NCI-H2171 treated with DMSO at 0.1 percent for 48 hours (cell line): ENCODE results near the gene POLR2L.
A peak's percentile ranks its signal among the peaks of the same experiment; 100 is the strongest.

ENCODE experiments used
- DNase-seq: peaks from one replicate; lab custom pipeline; 2025; lab: John Stamatoyannopoulos, UW

The POLR2L gene

GRCh38 chr11:842370-843002 lies at the start of gene POLR2L, which contains the start of gene TSPAN4:
POLR2L (minus strand) TSS chr11:842529; CDS start chr11:842508, 21 bp downstream.
TSPAN4 (plus strand) TSS chr11:842852; CDS start chr11:850305, 7,453 bp downstream.
- DNase-seq = peak; percentile 47

- peak; percentile 51 for DNase-seq
Observed at GRCh38 chr11:890794-891540, 48.6 kb upstream of the POLR2L start.

GRCh38 chr11:889687-890475 lies 47.6 kb upstream of the POLR2L start:
- peak; percentile 52 for DNase-seq

DNA sequence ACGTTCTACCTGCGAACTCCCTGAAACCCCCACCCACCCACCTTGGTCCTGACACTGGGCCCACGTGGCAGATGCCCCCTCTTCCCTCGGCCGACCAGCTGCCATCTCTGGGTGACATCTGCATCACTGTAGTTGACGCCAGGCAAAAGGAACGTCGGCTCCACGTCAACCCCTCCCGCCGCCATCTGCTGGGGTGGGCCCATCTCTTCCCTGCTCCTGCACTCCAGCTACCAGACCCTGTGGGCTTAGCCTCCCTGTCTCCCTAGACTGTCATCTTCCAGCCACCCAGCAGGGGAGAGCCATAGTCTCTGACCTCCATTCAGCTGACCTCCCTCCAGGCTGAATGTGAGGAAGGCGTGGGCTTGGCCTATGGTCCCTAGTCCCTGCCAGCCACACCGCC lies 46.9 kb upstream of the POLR2L start:
- peak; percentile 76 for DNase-seq

- DNase-seq = peak; percentile 50
Observed at GRCh38 chr11:888310-889212, 46.2 kb upstream of the POLR2L start.

- no peak for DNase-seq
Observed at GRCh38 chr11:887589-887988, 45.3 kb upstream of the POLR2L start.

GRCh38 chr11:886568-886967 lies 44.2 kb upstream of the POLR2L start:
- DNase-seq = no peak

DNA sequence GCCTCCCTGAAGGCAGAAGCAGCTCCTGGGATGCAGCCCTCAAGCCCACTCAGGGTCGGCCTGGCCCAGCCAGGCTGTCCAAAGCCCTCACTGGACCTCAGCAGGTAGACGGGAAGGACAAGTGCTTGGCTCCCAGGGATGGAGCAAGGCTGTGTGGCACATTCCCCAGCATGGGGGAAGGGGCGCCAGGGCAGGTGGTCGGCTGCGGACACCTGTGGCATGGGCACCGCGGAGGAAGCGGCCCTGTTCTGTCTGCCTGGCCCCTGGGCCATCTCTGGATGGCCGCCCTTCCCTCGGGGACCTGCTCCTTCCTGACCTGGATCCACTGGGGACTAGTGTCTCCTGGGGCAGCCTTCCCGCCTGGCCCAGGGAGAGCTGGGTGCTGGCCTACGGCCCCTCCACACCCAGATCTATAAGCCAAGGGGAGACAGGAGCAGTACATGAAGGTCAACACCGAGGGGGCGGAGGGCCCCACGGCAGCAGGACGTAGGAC lies 42.3 kb upstream of the POLR2L start:
- no peak for DNase-seq

- DNase-seq = no peak
Observed at GRCh38 chr11:883527-883926, 41.2 kb upstream of the POLR2L start.

- DNase-seq = no peak
Observed at GRCh38 chr11:882596-882995, 40.3 kb upstream of the POLR2L start.

- no peak for DNase-seq
Observed at GRCh38 chr11:880447-880846, 38.1 kb upstream of the POLR2L start.

DNA sequence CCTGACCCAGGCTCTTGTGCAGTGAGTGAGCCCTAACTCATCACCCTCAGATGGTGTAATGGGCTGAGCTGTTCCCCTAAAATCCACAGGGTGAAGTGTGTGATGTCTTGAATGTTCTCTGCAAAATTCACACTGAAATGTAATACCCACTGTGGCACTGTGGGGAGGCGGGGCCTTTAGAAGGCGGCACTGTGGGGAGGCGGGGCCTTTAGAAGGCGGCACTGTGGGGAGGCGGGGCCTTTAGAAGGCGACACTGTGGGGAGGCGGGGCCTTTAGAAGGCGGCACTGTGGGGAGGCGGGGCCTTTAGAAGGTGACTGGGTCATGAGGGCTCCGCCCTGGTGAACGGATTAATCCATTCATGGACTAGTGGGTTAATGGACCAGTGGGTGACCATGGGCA lies 35.2 kb upstream of the POLR2L start:
- no peak for DNase-seq

DNA sequence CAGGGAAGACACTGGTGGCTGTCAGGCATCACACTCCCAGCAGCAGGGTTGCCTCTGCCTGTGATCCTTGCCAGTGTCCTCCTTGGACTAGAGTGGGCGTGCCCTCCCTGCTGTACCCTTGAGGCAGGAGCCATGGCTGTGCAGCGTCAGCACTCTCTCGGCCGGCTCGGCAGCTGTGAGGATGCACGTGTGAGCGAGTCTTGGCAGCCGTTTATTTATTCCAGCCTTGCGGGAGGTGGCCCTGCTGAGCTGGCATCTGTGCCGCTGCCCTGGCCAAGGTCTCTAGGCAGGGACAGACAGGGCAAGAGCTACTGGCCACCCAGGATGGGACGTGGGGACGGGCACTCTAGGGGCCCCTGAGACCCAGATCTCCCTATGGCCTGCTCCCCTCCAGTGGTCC lies 34.2 kb upstream of the POLR2L start:
- peak; percentile 62 for DNase-seq

DNA sequence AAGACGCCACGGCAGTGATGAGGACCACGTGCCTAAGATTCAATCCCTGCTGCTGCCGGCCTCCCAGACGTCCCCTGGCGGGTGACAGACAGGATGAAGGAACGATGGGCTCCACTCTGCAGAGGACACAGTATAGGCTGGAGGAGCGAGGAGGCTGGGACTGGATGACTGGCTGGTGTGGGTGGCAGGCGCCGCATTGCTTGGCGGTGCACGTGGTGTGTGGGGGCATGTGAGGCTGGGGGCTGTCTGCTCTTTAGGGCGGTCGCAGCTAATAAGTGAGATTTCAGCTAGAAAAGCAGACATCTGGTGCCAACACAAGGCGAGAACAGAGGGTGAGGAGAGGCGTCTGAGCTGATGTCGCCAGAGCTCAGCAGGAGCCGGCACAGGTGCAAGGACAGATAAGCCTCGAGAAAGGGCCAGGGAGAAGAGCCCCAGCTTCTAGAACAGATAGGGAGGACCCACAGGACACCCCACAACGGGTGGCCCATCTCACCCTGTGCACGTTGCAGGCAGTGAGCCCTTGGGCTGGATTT lies 33.5 kb upstream of the POLR2L start:
- DNase-seq = peak; percentile 67

DNA sequence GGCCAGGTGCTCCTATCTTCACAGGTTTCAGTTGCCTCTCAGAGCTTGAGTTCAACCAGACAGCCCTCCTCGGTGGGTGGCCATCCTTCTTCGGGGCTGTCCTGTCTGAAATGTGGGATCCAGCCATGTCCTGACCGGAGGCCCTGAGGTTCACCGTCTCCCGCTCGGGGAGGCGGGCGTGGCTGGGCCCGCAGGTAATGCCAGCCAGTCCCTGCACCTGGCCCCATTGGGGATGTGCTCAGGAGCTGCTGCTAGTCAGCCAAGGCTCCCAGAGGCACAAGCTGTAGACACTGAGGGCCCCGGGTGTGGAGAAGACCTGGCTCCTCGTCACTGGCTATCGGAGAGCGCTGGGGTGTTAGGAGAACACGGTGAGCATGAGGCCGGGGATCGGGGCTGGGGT lies 32.9 kb upstream of the POLR2L start:
- no peak for DNase-seq

DNA sequence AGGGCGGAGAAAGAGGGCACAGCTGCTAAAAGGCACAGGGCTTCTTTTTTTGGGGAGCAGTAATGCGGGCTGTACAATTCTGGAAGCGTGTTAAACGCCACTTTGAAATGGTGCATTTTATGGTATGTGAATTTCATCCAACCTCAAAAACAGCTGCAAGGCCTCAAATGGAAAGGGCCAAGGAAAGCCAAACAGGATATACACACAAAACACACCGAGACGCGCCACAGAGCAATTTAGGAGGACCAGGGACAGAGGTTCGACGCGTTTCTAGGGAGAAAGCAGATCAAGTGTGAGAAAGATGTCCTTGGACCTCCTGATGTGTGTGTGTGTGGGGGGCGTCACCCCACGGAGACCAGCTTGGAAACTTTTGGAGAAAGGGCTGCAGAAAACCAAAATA lies 31.4 kb upstream of the POLR2L start:
- no peak for DNase-seq

DNA sequence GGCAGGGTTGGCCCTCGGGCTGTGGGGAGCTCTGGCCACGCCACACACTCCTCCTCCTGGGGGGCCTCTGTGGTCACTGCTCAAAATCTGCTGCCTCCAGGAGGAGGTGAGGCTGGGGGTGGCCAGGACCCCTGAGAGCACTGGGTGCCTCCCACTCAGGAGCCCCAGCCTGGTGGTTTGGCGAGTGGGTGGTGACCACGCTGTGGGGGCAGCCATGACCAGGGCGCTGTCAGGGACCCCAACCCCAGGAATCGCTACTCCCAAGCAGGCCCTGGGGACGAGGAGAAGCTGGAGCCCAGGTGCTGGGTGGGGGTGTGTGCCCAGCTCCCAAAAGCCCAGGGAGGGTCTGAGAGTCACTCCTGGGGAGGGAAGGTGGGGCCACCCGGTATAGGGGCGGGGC lies 30.5 kb upstream of the POLR2L start:
- no peak for DNase-seq

GRCh38 chr11:871472-871871 lies 29.1 kb upstream of the POLR2L start:
- no peak for DNase-seq

- no peak for DNase-seq
Observed at GRCh38 chr11:870418-870817, 28.1 kb upstream of the POLR2L start.

GRCh38 chr11:870127-870413 lies 27.7 kb upstream of the POLR2L start:
- no peak for DNase-seq

- no peak for DNase-seq
Observed at GRCh38 chr11:869399-870126, 27.2 kb upstream of the POLR2L start.
